WTC11 (cell line): ENCODE measurements around the gene ARL6. TPM values are rescaled to one million over a fixed set of nuclear protein-coding genes. Genes with fewer than 3 reads are reported as not detected.

ENCODE experiments used
- ATAC-seq: fragments of 200-7000 bp; cut with Tn5 transposase; 2 replicates; pipeline ENCODE4 v1.10.0; 2021; ENCODE audit warnings: mild to moderate bottlenecking, moderate library complexity
- CTCF ChIA-PET: fragments of 300-600 bp; sonication (Branson Sonifier 250); formaldehyde crosslinking; loops from one replicate; lab custom pipeline; 2021; ENCODE audit warnings: antibody characterized with exemption; lab: Charles Lee
- POLR2A ChIA-PET: fragments of 350-600 bp; sonication (Branson Sonifier 250); formaldehyde crosslinking; loops from one replicate; lab custom pipeline; 2021; ENCODE audit warnings: antibody characterized with exemption; lab: Charles Lee
- DNase-seq: peaks from one replicate; pipeline ENCODE4 v3.0.0; 2021; ENCODE audit warnings: low spot score
- H3K27ac Mint-ChIP-seq: 2 replicates; pipeline ENCODE4 v1.8.0; 2021; ENCODE audit warnings: mixed read lengths
- H3K27me3 Mint-ChIP-seq: 2 replicates; pipeline ENCODE4 v1.8.0; 2021; ENCODE audit warnings: low read depth, mild to moderate bottlenecking, moderate library complexity, mixed read lengths
- H3K36me3 Mint-ChIP-seq: 2 replicates; pipeline ENCODE4 v1.8.0; 2021; ENCODE audit warnings: mixed read lengths
- H3K4me1 Mint-ChIP-seq: 2 replicates; pipeline ENCODE4 v1.8.0; 2022; ENCODE audit warnings: mixed read lengths
- H3K4me3 Mint-ChIP-seq: 2 replicates; pipeline ENCODE4 v1.8.0; 2021; ENCODE audit warnings: mild to moderate bottlenecking, moderate library complexity, mixed read lengths
- H3K9me3 Mint-ChIP-seq: 2 replicates; pipeline ENCODE4 v1.8.0; 2021; ENCODE audit warnings: mixed read lengths
- CBFB ChIP-seq: sonication (generic); formaldehyde crosslinking; IDR thresholded peaks from 2 replicates; pipeline ENCODE4 v1.8.1; 2022; ENCODE audit warnings: mild to moderate bottlenecking, low read depth, missing genetic modification reagents
- FOXP1 ChIP-seq: sonication (generic); formaldehyde crosslinking; IDR thresholded peaks from 2 replicates; pipeline ENCODE4 v1.8.0; 2022; ENCODE audit warnings: missing genetic modification reagents, mild to moderate bottlenecking, moderate library complexity, borderline replicate concordance
- IRF1 ChIP-seq: sonication (generic); formaldehyde crosslinking; IDR thresholded peaks from 2 replicates; pipeline ENCODE4 v1.8.0; 2023; ENCODE audit warnings: missing genetic modification reagents
- JAZF1 ChIP-seq: fragments of 250-450 bp; sonication (Bioruptor Pico); IDR thresholded peaks from 2 replicates; pipeline ENCODE4 v1.9.0; 2021; ENCODE audit warnings: moderate library complexity, mild to moderate bottlenecking, inconsistent platforms
- JUN ChIP-seq: sonication (generic); formaldehyde crosslinking; IDR thresholded peaks from 2 replicates; pipeline ENCODE4 v1.8.0; 2023; ENCODE audit warnings: mild to moderate bottlenecking, missing genetic modification reagents
- MXD4 ChIP-seq: fragments of 250-450 bp; sonication (Bioruptor Pico); IDR thresholded peaks from 2 replicates; pipeline ENCODE4 v1.8.0; 2021; ENCODE audit warnings: mild to moderate bottlenecking, moderate library complexity, borderline replicate concordance
- NFATC4 ChIP-seq: fragments of 250-450 bp; sonication (Bioruptor Pico); IDR thresholded peaks from 2 replicates; pipeline ENCODE4 v1.9.0; 2021; ENCODE audit warnings: mild to moderate bottlenecking
- OVOL2 ChIP-seq: fragments of 250-450 bp; sonication (Bioruptor Pico); IDR thresholded peaks from 2 replicates; pipeline ENCODE4 v1.9.0; 2021; ENCODE audit warnings: mild to moderate bottlenecking, borderline replicate concordance
- RELA ChIP-seq: sonication (generic); formaldehyde crosslinking; IDR thresholded peaks from 2 replicates; pipeline ENCODE4 v1.8.1; 2022; ENCODE audit warnings: missing genetic modification reagents, mild to moderate bottlenecking, borderline replicate concordance
- SMAD4 ChIP-seq: sonication (generic); formaldehyde crosslinking; IDR thresholded peaks from 2 replicates; pipeline ENCODE4 v1.8.0; 2022; ENCODE audit warnings: mild to moderate bottlenecking, missing genetic modification reagents
- TCF7 ChIP-seq: sonication (generic); formaldehyde crosslinking; IDR thresholded peaks from 2 replicates; pipeline ENCODE4 v1.8.0; 2022; ENCODE audit warnings: mild to moderate bottlenecking, low read depth, missing genetic modification reagents, moderate library complexity
- TEAD1 ChIP-seq: sonication (generic); formaldehyde crosslinking; IDR thresholded peaks from 2 replicates; pipeline ENCODE4 v1.8.0; 2022; ENCODE audit warnings: mild to moderate bottlenecking, missing genetic modification reagents
- ZBTB21 ChIP-seq: sonication (generic); formaldehyde crosslinking; IDR thresholded peaks from 2 replicates; pipeline ENCODE4 v1.8.1; 2023; ENCODE audit warnings: mild to moderate bottlenecking, missing genetic modification reagents, borderline replicate concordance
- ZNF263 ChIP-seq: sonication (generic); formaldehyde crosslinking; IDR thresholded peaks from 2 replicates; pipeline ENCODE4 v1.8.1; 2022; ENCODE audit warnings: low read depth, mild to moderate bottlenecking, moderate library complexity, missing genetic modification reagents
- ZNF317 ChIP-seq: sonication (generic); formaldehyde crosslinking; IDR thresholded peaks from 2 replicates; pipeline ENCODE4 v1.8.1; 2023; ENCODE audit warnings: low read depth, mild to moderate bottlenecking, moderate library complexity, missing genetic modification reagents, borderline replicate concordance
- ZNF416 ChIP-seq: fragments of 250-450 bp; sonication (Bioruptor Pico); IDR thresholded peaks from 2 replicates; pipeline ENCODE4 v1.9.0; 2021; ENCODE audit warnings: mild to moderate bottlenecking, inconsistent platforms
- ZNF423 ChIP-seq: fragments of 250-450 bp; sonication (Bioruptor Pico); IDR thresholded peaks from 2 replicates; pipeline ENCODE4 v2.1.2; 2022; ENCODE audit warnings: mild to moderate bottlenecking, moderate library complexity
- total RNA-seq: library from RNA; stranded (reverse); gene quantifications from 3 replicates; pipeline ENCODE4 v1.2.3, GENCODE V29; 2021
- TF ChIP-seq, protein P1 (sequence below): fragments of 250-450 bp; sonication (Bioruptor Pico); IDR thresholded peaks from 2 replicates; pipeline ENCODE4 v1.9.0; 2021; ENCODE audit warnings: mild to moderate bottlenecking, borderline replicate concordance
- TF ChIP-seq, protein P2 (sequence below): sonication (generic); formaldehyde crosslinking; IDR thresholded peaks from 2 replicates; pipeline ENCODE4 v1.8.0; 2023; ENCODE audit warnings: mild to moderate bottlenecking, missing genetic modification reagents
- TF ChIP-seq, protein P3 (sequence below): sonication (generic); formaldehyde crosslinking; IDR thresholded peaks from 2 replicates; pipeline ENCODE4 v1.8.0; 2022; ENCODE audit warnings: mild to moderate bottlenecking, missing genetic modification reagents
- TF ChIP-seq, protein P4 (sequence below): sonication (generic); formaldehyde crosslinking; IDR thresholded peaks from 2 replicates; pipeline ENCODE4 v1.8.1; 2023; ENCODE audit warnings: mild to moderate bottlenecking, moderate library complexity, missing genetic modification reagents
- TF ChIP-seq, protein P5 (sequence below): sonication (generic); formaldehyde crosslinking; IDR thresholded peaks from 2 replicates; pipeline ENCODE4 v1.8.0; 2022; ENCODE audit warnings: missing genetic modification reagents

The ARL6 gene
- total RNA-seq, 1 experiment from 2014 or later = 6.8 TPM

GRCh38 chr3:97804471-97804870, 39.9 kb downstream of the ARL6 start (continued):
- TF ChIP-seq, protein P1, sequence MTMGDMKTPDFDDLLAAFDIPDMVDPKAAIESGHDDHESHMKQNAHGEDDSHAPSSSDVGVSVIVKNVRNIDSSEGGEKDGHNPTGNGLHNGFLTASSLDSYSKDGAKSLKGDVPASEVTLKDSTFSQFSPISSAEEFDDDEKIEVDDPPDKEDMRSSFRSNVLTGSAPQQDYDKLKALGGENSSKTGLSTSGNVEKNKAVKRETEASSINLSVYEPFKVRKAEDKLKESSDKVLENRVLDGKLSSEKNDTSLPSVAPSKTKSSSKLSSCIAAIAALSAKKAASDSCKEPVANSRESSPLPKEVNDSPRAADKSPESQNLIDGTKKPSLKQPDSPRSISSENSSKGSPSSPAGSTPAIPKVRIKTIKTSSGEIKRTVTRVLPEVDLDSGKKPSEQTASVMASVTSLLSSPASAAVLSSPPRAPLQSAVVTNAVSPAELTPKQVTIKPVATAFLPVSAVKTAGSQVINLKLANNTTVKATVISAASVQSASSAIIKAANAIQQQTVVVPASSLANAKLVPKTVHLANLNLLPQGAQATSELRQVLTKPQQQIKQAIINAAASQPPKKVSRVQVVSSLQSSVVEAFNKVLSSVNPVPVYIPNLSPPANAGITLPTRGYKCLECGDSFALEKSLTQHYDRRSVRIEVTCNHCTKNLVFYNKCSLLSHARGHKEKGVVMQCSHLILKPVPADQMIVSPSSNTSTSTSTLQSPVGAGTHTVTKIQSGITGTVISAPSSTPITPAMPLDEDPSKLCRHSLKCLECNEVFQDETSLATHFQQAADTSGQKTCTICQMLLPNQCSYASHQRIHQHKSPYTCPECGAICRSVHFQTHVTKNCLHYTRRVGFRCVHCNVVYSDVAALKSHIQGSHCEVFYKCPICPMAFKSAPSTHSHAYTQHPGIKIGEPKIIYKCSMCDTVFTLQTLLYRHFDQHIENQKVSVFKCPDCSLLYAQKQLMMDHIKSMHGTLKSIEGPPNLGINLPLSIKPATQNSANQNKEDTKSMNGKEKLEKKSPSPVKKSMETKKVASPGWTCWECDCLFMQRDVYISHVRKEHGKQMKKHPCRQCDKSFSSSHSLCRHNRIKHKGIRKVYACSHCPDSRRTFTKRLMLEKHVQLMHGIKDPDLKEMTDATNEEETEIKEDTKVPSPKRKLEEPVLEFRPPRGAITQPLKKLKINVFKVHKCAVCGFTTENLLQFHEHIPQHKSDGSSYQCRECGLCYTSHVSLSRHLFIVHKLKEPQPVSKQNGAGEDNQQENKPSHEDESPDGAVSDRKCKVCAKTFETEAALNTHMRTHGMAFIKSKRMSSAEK (CRISPR knock-in tag) = no peak
- TF ChIP-seq ZNF416 (CRISPR knock-in tag) (no peak), JAZF1 (CRISPR knock-in tag) (no peak), SMAD4 (CRISPR knock-in tag) (no peak), TCF7 (CRISPR knock-in tag) (no peak), RELA (CRISPR knock-in tag) (no peak), IRF1 (CRISPR knock-in tag) (no peak), ZNF317 (CRISPR knock-in tag) (no peak), NFATC4 (no peak), ZNF423 (CRISPR knock-in tag) (no peak), ZBTB21 (CRISPR knock-in tag) (no peak)
- TF ChIP-seq, protein P2, sequence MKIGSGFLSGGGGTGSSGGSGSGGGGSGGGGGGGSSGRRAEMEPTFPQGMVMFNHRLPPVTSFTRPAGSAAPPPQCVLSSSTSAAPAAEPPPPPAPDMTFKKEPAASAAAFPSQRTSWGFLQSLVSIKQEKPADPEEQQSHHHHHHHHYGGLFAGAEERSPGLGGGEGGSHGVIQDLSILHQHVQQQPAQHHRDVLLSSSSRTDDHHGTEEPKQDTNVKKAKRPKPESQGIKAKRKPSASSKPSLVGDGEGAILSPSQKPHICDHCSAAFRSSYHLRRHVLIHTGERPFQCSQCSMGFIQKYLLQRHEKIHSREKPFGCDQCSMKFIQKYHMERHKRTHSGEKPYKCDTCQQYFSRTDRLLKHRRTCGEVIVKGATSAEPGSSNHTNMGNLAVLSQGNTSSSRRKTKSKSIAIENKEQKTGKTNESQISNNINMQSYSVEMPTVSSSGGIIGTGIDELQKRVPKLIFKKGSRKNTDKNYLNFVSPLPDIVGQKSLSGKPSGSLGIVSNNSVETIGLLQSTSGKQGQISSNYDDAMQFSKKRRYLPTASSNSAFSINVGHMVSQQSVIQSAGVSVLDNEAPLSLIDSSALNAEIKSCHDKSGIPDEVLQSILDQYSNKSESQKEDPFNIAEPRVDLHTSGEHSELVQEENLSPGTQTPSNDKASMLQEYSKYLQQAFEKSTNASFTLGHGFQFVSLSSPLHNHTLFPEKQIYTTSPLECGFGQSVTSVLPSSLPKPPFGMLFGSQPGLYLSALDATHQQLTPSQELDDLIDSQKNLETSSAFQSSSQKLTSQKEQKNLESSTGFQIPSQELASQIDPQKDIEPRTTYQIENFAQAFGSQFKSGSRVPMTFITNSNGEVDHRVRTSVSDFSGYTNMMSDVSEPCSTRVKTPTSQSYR (CRISPR knock-in tag) = no peak
- TF ChIP-seq, protein P3, sequence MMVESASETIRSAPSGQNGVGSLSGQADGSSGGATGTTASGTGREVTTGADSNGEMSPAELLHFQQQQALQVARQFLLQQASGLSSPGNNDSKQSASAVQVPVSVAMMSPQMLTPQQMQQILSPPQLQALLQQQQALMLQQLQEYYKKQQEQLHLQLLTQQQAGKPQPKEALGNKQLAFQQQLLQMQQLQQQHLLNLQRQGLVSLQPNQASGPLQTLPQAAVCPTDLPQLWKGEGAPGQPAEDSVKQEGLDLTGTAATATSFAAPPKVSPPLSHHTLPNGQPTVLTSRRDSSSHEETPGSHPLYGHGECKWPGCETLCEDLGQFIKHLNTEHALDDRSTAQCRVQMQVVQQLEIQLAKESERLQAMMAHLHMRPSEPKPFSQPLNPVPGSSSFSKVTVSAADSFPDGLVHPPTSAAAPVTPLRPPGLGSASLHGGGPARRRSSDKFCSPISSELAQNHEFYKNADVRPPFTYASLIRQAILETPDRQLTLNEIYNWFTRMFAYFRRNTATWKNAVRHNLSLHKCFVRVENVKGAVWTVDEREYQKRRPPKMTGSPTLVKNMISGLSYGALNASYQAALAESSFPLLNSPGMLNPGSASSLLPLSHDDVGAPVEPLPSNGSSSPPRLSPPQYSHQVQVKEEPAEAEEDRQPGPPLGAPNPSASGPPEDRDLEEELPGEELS (CRISPR knock-in tag) = no peak

DNA sequence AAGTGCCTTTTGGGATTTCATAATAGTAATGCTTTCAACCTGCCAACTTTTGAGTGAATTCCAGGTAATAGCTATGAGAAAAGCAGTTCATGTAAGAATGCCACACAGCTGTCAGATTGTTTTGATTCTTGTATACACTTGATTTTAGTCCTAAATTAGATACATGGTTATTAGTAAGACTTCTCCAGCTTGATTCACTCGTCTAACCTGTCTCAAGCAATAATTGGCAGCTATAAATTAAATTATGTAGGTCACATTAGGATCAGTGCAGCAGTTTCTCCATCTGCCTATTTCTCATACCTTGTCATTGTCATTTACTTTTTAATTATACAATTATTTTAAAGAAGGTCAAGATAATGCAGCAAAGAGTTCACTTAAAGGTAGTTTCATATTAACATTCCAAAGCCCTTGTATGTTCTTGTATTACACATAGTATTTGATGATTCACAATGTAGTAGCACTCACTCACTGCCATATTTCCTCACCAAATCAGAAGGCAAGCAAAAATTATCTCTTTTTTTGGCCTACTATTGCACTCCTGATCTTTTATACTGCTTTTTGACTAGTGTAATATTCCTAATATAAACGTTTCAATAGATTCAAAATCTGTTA, 46.3 kb downstream of the ARL6 start:
- H3K27me3 Mint-ChIP-seq = no peaks in the 10 kb centered on the region
- POLR2A ChIA-PET = no interaction called here
- H3K9me3 Mint-ChIP-seq = no peaks in the 10 kb centered on the region
- no peak overlapping the region for H3K4me3 Mint-ChIP-seq
- no peaks in the 10 kb centered on the region for H3K36me3 Mint-ChIP-seq
- ATAC-seq (no peak), DNase-seq (no peak)
- H3K4me1 Mint-ChIP-seq = no peaks in the 10 kb centered on the region
- no peak overlapping the region for H3K27ac Mint-ChIP-seq
- CTCF ChIA-PET = no interaction called here
- no peak for TF ChIP-seq TEAD1 (CRISPR knock-in tag)
- TF ChIP-seq ZNF263 (CRISPR knock-in tag) = no peak
- no peak for TF ChIP-seq FOXP1
- TF ChIP-seq, protein P4, sequence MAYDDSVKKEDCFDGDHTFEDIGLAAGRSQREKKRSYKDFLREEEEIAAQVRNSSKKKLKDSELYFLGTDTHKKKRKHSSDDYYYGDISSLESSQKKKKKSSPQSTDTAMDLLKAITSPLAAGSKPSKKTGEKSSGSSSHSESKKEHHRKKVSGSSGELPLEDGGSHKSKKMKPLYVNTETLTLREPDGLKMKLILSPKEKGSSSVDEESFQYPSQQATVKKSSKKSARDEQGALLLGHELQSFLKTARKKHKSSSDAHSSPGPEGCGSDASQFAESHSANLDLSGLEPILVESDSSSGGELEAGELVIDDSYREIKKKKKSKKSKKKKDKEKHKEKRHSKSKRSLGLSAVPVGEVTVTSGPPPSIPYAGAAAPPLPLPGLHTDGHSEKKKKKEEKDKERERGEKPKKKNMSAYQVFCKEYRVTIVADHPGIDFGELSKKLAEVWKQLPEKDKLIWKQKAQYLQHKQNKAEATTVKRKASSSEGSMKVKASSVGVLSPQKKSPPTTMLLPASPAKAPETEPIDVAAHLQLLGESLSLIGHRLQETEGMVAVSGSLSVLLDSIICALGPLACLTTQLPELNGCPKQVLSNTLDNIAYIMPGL = no peak
- no peak for TF ChIP-seq MXD4 (CRISPR knock-in tag)
- no peak for TF ChIP-seq OVOL2 (CRISPR knock-in tag)
- TF ChIP-seq CBFB (CRISPR knock-in tag) = no peak
- no peak for TF ChIP-seq JUN (CRISPR knock-in tag)
- TF ChIP-seq, protein P5, sequence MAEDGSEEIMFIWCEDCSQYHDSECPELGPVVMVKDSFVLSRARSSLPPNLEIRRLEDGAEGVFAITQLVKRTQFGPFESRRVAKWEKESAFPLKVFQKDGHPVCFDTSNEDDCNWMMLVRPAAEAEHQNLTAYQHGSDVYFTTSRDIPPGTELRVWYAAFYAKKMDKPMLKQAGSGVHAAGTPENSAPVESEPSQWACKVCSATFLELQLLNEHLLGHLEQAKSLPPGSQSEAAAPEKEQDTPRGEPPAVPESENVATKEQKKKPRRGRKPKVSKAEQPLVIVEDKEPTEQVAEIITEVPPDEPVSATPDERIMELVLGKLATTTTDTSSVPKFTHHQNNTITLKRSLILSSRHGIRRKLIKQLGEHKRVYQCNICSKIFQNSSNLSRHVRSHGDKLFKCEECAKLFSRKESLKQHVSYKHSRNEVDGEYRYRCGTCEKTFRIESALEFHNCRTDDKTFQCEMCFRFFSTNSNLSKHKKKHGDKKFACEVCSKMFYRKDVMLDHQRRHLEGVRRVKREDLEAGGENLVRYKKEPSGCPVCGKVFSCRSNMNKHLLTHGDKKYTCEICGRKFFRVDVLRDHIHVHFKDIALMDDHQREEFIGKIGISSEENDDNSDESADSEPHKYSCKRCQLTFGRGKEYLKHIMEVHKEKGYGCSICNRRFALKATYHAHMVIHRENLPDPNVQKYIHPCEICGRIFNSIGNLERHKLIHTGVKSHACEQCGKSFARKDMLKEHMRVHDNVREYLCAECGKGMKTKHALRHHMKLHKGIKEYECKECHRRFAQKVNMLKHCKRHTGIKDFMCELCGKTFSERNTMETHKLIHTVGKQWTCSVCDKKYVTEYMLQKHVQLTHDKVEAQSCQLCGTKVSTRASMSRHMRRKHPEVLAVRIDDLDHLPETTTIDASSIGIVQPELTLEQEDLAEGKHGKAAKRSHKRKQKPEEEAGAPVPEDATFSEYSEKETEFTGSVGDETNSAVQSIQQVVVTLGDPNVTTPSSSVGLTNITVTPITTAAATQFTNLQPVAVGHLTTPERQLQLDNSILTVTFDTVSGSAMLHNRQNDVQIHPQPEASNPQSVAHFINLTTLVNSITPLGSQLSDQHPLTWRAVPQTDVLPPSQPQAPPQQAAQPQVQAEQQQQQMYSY (CRISPR knock-in tag) = no peak
